ENCODE data around the gene GPN3. TPM values are rescaled to one million over a fixed set of nuclear protein-coding genes. Genes with fewer than 3 reads are reported as not detected.

Gene GPN3
- total and polyA plus RNA-seq, 2 of the 13 experiments (the other 11 are each of a cell fraction or from before 2014, with no cell fraction given) = 28.7 to 29.5 TPM

DNA sequence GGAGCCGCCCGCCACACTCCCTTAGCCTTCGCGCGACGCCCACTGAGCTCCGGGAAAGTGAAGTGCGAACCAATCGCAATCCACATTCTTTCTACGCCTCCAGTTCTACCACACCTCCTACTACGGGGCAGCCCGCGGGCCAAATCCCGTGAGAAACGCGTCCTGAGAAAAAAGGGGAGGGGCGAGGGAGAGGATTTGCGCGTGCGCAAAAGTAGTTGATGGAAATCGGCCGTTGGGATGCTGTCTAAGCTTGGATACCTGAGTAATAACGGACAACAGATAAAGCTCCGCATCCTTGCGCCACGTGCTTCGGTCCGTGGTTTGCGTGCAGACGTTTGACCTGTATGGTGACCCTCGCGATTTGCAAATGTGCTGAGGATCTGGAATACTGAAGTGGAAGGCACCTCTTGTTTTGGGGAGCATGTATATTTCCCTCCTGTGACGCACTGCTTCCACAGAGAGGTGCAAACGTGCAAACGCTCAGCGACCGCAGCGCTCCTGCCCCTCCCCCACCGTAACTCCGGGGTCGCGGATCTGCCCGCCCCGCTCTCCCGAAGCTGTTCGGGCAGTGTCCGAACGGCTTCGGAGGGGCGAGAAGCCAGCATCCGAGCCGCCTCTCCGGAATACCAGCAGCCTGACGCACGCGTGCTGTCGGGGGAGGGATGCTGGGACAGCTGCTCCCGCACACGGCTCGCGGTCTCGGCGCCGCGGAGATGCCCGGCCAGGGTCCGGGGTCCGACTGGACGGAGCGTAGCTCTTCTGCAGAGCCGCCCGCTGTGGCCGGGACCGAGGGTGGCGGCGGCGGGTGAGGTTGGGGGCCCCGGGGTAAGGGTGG is at the start of gene GPN3, which contains the start of gene FAM216A (continued):
- TF ChIP-seq ZNF672 (CRISPR knock-in tag; IDR thresholded peaks at IDR 0.05) = 0 out of 2 replicates have a peak, but pooled peaks have one; percentile 11
- 0 out of 2 replicates have a peak, but pooled peaks have one; percentile 32 for TF ChIP-seq ZSCAN25 (CRISPR knock-in tag; IDR thresholded peaks at IDR 0.05)
- TF ChIP-seq, protein P1, sequence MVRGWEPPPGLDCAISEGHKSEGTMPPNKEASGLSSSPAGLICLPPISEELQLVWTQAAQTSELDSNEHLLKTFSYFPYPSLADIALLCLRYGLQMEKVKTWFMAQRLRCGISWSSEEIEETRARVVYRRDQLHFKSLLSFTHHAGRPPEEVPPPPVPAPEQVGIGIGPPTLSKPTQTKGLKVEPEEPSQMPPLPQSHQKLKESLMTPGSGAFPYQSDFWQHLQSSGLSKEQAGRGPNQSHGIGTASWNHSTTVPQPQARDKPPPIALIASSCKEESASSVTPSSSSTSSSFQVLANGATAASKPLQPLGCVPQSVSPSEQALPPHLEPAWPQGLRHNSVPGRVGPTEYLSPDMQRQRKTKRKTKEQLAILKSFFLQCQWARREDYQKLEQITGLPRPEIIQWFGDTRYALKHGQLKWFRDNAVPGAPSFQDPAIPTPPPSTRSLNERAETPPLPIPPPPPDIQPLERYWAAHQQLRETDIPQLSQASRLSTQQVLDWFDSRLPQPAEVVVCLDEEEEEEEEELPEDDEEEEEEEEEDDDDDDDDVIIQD (CRISPR knock-in tag; IDR thresholded peaks at IDR 0.05; ENCODE audit: low read depth) = peak; percentile 78
- TF ChIP-seq, protein P2, sequence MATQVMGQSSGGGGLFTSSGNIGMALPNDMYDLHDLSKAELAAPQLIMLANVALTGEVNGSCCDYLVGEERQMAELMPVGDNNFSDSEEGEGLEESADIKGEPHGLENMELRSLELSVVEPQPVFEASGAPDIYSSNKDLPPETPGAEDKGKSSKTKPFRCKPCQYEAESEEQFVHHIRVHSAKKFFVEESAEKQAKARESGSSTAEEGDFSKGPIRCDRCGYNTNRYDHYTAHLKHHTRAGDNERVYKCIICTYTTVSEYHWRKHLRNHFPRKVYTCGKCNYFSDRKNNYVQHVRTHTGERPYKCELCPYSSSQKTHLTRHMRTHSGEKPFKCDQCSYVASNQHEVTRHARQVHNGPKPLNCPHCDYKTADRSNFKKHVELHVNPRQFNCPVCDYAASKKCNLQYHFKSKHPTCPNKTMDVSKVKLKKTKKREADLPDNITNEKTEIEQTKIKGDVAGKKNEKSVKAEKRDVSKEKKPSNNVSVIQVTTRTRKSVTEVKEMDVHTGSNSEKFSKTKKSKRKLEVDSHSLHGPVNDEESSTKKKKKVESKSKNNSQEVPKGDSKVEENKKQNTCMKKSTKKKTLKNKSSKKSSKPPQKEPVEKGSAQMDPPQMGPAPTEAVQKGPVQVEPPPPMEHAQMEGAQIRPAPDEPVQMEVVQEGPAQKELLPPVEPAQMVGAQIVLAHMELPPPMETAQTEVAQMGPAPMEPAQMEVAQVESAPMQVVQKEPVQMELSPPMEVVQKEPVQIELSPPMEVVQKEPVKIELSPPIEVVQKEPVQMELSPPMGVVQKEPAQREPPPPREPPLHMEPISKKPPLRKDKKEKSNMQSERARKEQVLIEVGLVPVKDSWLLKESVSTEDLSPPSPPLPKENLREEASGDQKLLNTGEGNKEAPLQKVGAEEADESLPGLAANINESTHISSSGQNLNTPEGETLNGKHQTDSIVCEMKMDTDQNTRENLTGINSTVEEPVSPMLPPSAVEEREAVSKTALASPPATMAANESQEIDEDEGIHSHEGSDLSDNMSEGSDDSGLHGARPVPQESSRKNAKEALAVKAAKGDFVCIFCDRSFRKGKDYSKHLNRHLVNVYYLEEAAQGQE (IDR thresholded peaks at IDR 0.05; ENCODE audit: borderline replicate concordance in 1 of 2, low read depth in 1 of 2, low read length in 2 of 2) = 0 out of 4 replicates have a peak, but pooled peaks of 1 of the 2 experiments have one; percentile 30
- TF ChIP-seq ZHX2 (IDR thresholded peaks at IDR 0.05; ENCODE audit: low read depth) = peak; percentile 32; the same call in 1 of the 2 replicates
- TF ChIP-seq ZHX2 (CRISPR knock-in tag; IDR thresholded peaks at IDR 0.05; ENCODE audit: borderline replicate concordance) = peak; percentile 26; the same call in 1 of the 2 replicates
- TF ChIP-seq NAIF1 (CRISPR knock-in tag; IDR thresholded peaks at IDR 0.05; ENCODE audit: borderline replicate concordance) = peak; percentile 82
- 0 out of 2 replicates have a peak, but pooled peaks have one; percentile 12 for TF ChIP-seq KAT7 (CRISPR knock-in tag; IDR thresholded peaks at IDR 0.05; ENCODE audit: borderline replicate concordance)
- peak; percentile 87; the same call in 1 of the 2 replicates for TF ChIP-seq ZFP91 (CRISPR knock-in tag; IDR thresholded peaks at IDR 0.05; ENCODE audit: borderline replicate concordance)
- TF ChIP-seq ARNTL (CRISPR knock-in tag; IDR thresholded peaks at IDR 0.05) = peak; percentile 70
- 0 out of 2 replicates have a peak, but pooled peaks have one; percentile 6 for TF ChIP-seq ZFYVE20 (CRISPR knock-in tag; IDR thresholded peaks at IDR 0.05; ENCODE audit: borderline replicate concordance, low read depth)
- TF ChIP-seq NR2C2 (CRISPR knock-in tag; IDR thresholded peaks at IDR 0.05; ENCODE audit: borderline replicate concordance) = peak; percentile 61
- TF ChIP-seq ZNF44 (CRISPR knock-in tag; IDR thresholded peaks at IDR 0.05) = peak; percentile 67; the same call in 1 of the 2 replicates
- TF ChIP-seq ZNF556 (CRISPR knock-in tag; IDR thresholded peaks at IDR 0.05; ENCODE audit: borderline replicate concordance) = peak; percentile 35; the same call in 1 of the 2 replicates

Data from HepG2 (cell line).